HG03520 (cell line): ENCODE results near the gene JPT1.
"Not testable (repeated sequence)": the region's sequence is repeated elsewhere in the genome, so short reads cannot be mapped to it uniquely, and the experiment has no call there.

Experiments used
- ATAC-seq: cut with Tn5 transposase; IDR thresholded peaks from one replicate; pipeline ENCODE4 v1.9.1; 2021; ENCODE audit warnings: mild to moderate bottlenecking, moderate library complexity; ENCODE audit not compliant: unreplicated experiment

JPT1 gene

GRCh38 chr17:75154195-75155106 is at the start of gene JPT1:
Gene JPT1 (minus strand): TSS chr17:75154512. CDS start chr17:75154397, 115 bp downstream.
- peak; percentile 89 for ATAC-seq

DNA sequence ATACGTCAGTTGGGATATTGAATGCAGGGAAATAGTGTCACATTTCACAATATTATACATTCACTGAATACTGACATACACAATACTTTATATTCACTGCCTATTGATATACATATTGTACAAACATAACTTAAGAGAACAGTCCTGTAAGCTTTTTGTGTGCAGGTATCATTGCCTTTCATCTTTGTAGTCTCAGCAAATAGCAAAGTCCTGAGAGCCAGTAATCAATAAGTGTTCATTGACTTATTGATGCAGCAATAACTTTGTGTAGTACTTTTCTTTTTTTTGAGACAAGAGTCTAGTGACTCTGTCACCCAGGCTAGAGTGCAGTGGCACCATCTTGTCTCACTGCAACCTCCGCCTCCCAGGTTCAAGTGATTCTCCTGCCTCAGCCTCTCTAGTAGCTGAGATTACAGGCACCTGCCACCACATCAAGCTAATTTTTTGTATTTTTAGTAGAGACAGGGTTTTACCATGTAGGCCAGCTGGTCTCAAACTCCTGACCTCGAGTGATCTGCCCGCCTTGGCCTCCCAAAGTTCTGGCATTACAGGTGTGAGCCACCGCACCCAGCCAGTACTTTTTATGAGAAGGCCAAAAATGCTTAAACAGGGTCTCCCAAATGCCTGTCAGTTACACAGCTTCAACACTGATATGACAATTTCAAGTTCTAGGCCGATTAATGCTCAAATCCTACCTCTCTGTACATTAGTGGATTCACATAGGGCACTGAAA is 45.7 kb upstream of the JPT1 start:
- ATAC-seq: no peak

DNA sequence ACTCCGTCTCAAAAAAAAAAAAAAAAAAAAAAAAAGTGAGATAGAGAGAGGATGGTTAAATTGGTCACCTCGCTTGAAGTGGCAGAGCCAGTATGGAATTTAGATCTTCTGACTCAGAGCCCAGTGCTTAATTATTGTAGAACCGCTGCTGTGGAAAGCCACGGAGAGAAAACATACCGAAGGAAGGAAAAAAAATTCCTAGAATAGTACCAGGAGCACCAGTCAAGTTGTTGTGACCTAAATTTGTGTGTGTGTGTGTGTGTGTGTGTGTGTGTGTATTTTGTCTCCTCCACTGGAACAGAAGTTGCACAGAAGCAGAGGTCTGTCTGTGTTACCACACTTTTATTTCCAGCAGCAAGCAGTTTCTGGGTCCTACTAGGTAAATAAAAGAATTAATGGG is 40.6 kb upstream of the JPT1 start:
- no peak for ATAC-seq

DNA sequence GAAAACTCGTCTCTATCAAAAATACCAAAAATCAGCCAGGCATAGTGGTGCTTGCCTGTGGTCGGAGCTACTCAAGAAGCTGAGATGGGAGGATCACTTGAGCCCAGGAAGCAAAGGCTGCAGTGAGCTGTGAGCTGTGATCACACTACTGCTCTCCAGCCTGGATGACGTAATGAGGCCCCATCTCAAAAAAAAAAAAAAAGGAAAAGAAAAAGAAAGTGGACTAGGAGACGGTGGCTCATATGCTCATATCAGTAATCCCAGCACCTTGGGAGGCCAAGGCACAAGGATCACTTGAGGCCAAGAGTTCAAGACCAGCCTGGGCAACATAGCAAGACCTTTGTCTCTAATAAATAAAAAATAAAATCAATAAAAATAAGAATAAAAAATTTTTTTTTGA is 37.3 kb upstream of the JPT1 start:
- ATAC-seq: no peak

DNA sequence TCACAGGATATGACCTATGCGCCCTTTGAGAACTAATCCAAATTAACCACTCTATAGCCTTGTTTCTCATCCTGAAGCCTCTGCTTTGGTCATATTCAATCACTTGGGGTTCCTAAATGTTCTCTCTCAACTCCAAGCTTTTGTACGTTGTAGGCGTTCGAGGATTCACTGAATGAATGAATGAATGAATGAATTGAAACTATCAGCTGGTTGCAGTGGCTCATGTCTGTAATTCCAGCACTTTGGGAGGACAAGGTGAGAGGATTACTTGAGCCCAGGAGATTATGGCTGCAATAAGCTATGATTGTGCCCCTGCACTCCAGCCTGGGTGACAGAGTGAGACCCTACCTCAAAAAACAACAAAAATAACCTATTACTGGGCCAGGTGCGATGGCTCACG is 34.3 kb upstream of the JPT1 start:
- no peak for ATAC-seq

GRCh38 chr17:75183999-75184884 is 29.9 kb upstream of the JPT1 start:
- ATAC-seq: no peak

DNA sequence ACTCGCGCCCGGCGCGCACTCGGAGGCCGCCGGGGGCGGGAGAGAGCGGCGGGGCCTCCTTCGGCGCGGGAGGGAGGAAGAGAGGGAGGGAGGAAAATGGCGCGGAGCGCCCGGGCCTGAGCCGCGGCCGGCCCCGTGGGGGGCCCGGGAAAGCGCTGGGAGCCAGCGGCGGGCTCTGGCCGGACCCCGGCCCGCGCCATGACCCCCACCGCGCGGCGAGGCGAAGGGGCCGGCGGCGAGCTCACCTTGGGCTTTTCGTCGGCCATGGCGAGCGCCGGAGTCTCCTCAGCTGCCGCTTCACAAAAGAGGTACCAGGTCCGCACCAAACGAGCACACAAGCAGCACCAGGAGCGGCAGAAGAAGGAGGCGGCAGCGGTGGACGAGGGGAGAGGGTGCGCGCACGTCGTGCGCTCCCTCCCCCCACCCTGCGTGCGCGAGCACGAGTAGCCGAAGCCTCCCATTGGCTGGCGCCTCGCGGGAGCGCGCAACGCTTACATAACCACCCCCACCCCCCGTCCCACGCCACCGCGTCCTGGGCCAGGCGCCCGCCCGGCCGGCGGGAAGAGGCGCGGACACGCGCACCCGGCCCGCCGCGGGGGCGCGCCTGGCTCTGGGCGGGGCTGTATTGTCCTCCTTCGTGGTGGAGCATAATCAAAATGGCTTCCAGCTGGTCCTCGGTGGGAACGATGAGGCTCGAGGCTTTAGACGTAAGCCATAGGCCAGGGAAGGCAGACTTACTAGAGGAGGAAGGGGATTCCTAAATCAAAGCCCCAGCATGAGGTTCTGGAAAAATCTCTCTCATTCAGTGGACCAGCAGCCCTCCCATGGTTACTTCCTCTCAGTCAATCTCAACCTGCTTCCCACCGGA is 28.5 kb upstream of the JPT1 start, which contains the start of gene SUMO2:
SUMO2 (minus strand) TSS at position 391 of the 868 bp plus-strand sequence; CDS start at position 266, 125 bp downstream.
- peak; percentile 48 for ATAC-seq

- no peak for ATAC-seq
Observed at GRCh38 chr17:75182319-75182568, 27.9 kb upstream of the JPT1 start.

DNA sequence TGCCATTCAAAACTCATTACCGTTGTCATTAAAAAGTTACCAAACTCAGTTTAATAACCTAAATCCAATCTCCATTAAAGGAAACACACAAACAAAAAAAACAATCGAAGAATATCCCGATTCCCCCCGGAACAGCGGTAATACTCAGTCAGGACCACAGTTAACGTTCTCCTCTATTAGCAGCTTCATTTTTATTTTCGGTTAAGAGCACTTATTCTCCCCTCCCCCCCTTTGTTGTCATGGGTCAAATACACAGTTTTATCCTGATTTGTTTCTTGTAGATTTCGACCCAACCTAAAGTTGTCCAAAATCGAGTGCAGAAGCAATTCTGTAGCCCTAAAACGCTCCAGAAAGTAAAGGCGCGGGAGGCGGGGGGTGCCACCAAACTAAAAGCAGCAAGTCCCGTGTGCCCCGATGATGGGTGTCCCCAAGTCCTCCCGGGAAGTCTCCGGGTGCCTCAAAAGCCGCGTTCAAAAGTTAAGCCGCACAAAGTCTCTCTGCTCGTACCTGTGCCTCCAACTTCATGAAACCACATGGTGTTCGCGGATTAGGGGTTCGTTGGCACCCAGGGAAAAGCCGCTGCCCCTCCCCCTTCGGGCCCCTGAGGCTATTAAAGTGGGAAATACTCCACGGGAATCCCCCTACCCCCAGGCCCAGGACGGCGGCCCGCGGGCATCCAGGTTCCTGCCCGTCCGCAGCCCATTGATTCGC is 27.5 kb upstream of the JPT1 start:
- ATAC-seq: peak; percentile 18

GRCh38 chr17:75181110-75181509 is 26.8 kb upstream of the JPT1 start:
- ATAC-seq: no peak

DNA sequence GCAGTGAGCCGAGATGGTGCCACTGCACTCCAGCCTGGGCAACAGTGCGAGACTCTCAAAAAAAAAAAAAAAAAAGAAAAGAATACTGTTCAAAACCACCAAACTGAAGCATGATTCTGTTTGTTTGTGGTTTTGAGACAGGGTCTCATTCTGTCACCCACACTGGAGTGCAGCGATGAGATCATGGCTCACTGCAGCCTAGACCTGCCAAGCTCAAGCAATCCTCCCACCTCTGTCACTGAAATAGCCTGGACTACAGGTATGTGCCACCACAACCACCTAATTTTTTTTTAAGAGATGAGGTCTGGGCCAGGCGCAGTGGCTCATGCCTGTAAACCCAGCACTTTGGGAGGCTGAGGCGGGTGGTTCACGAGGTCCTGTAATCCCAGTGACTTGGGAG is 24.1 kb upstream of the JPT1 start:
- no peak for ATAC-seq

DNA sequence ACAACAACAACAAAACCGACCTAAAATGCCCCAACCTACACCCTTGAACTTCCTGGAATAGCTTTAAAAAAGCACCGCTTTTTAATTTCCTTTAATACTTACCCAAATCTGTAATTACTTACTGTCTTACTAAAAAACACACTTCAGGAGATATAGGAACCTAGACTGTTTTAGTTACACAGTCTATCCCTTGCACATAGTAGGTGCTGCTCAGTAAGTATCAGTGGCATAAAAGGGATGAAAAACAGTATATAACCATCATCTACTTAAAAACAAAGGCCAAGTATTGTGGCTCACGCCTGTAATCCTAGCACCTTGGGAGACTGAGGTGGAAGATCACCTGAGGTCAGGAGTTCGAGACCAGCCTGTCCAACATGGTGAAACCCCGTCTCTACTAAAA is 22.3 kb upstream of the JPT1 start:
- no peak for ATAC-seq

- no peak for ATAC-seq
Observed at GRCh38 chr17:75174996-75175395, 20.7 kb upstream of the JPT1 start.

DNA sequence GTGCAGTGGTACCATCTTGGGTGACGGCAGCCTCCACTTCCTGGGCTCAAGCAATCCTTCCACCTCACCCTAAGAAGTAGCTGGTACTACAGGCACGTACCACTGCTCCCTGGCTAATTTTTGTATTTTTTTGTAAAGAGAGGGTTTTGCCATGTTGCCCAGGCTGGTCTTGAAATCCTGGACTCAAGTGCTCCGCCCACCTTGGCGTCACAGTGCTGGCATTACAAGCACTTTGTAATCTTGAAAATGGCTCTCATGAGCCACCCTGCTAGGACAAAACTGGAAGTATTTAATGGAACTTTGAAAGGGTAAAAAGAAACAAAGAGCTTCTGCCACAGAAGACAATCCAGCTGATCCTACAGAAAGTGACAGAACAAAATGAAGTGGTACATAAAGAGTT is 19.2 kb upstream of the JPT1 start:
- no peak for ATAC-seq

DNA sequence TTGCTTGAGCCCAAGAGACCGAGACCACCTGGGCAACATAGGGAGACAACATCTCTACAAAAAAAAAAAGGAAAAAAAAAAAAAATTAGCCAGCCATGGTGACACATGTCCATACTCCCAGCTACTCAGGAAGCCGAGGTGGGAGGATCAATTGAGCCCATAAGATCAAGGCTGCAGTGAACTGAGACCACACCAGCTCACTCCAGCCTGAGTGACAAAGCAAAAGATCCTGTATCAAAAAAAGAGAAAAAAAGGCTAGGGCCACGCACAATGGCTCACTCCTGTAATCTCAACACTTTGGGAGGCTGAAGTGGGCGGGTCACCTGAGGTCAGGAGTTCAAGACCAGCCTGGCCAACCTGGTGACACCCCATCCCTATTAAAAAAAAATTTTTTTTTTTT is 14.7 kb upstream of the JPT1 start:
- no peak for ATAC-seq

DNA sequence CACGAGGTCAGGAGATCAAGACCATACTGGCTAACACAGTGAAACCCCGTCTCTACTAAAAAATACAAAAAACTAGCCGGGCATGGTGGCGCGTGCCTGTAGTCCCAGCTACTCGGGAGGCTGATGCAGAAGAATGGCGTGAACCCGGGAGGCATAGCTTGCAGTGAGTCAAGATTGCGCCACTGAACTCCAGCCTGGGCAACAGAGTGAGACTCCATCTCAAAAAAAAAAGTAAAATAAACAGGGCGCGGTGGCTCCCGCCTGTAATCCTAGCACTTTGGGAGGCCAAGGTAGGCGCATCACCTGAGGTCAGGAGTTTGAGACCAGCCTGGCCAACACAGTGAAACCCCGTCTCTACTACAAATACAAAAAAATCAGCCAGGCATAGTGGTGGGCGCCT is 10.3 kb upstream of the JPT1 start:
- ATAC-seq: not testable (repeated sequence)

DNA sequence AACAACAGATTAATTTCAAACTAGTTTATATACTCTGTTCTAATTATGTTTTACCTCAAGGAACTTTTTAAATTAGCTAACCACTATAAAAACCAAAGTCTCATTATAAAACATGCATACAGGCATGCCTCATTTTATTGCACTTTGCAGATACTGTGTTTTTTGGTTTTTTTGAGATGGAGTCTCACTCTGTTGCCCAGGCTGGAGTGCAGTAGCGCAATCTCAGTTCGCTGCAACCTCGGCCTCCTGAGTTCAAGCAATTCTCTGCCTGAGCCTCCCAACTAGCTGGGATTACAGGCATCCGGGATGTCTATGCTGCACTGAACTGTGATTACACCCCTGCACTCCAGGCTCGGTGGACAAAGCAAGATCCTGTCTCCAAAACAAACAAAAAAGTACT is 8.8 kb upstream of the JPT1 start:
- ATAC-seq: no peak

DNA sequence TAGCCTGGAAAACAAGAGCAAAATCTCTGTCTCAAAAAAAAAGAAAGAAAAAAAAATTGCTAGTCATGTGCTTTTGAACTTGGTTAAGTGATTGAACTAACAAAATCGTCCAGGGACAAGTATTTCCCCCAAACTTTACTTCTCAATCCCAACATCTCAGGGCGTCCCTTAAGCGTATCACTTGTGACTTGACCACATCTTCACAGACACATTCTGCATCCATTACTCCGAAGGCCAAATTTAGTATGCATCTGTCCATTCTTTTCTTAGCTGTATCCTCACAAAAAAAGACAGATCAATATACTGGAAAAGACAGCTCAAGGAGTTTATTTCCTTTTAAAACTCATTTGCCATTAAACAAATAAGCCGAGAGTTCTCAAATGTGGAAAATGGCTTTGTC is 5.9 kb upstream of the JPT1 start:
- ATAC-seq: no peak

GRCh38 chr17:75159196-75160031 is 5.1 kb upstream of the JPT1 start:
- no peak for ATAC-seq
